Neural progenitor cell (in vitro differentiated cells): Measurements from ENCODE around the gene QKI. TPM values are rescaled to one million over a fixed set of nuclear protein-coding genes. Genes with fewer than 3 reads are reported as not detected.

Source experiments
- DNase-seq: peaks from one replicate; pipeline ENCODE4 v3.0.0-alpha.2; 2016; ENCODE audit warnings: low spot score
- H2AFZ ChIP-seq: fragments of 200-600 bp; sonication (generic); replicated peaks from 2 replicates; pipeline ENCODE4 v1.6.1; 2016; ENCODE audit warnings: antibody characterized with exemption
- H3F3A ChIP-seq: fragments of 200-600 bp; sonication (generic); 2 replicates; pipeline ENCODE4 v1.6.1; 2016; ENCODE audit warnings: antibody characterized with exemption, low read depth
- H3K27ac ChIP-seq: fragments of 200-600 bp; sonication (generic); 2 replicates; pipeline ENCODE4 v1.5.1; 2016; ENCODE audit warnings: mild to moderate bottlenecking
- H3K27me3 ChIP-seq: fragments of 200-600 bp; sonication (generic); 2 replicates; pipeline ENCODE4 v1.6.1; 2016; ENCODE audit warnings: mild to moderate bottlenecking, moderate library complexity
- H3K36me3 ChIP-seq: fragments of 200-600 bp; sonication (generic); 2 replicates; pipeline ENCODE4 v1.5.1; 2016
- H3K4me1 ChIP-seq: fragments of 200-600 bp; sonication (generic); 2 replicates; pipeline ENCODE4 v1.6.1; 2016; ENCODE audit warnings: mixed run types
- H3K4me2 ChIP-seq: fragments of 200-600 bp; sonication (generic); 2 replicates; pipeline ENCODE4 v1.6.1; 2016
- H3K4me3 ChIP-seq: fragments of 200-600 bp; sonication (generic); 2 replicates; pipeline ENCODE4 v1.5.1; 2016
- H3K79me2 ChIP-seq: fragments of 200-600 bp; sonication (generic); 2 replicates; pipeline ENCODE4 v1.6.1; 2016; ENCODE audit warnings: low read depth
- H3K9ac ChIP-seq: fragments of 200-600 bp; sonication (generic); 2 replicates; pipeline ENCODE4 v1.6.1; 2016
- H3K9me3 ChIP-seq: fragments of 200-600 bp; sonication (generic); 2 replicates; pipeline ENCODE4 v1.5.1; 2016; ENCODE audit warnings: low read depth
- H4K20me1 ChIP-seq: fragments of 200-600 bp; sonication (generic); 2 replicates; pipeline ENCODE4 v1.6.1; 2016; ENCODE audit warnings: low read depth
- H3K27ac Mint-ChIP-seq: 3 replicates; pipeline ENCODE4 v1.8.0; 2021; ENCODE audit warnings: mixed read lengths
- H3K27me3 Mint-ChIP-seq: 2 replicates; pipeline ENCODE4 v1.8.0; 2022; ENCODE audit warnings: low read depth, mild to moderate bottlenecking, inconsistent platforms, moderate library complexity, mixed read lengths; ENCODE audit not compliant: insufficient read depth
- H3K36me3 Mint-ChIP-seq: 3 replicates; pipeline ENCODE4 v1.8.0; 2021; ENCODE audit warnings: mixed read lengths
- H3K4me1 Mint-ChIP-seq: 3 replicates; pipeline ENCODE4 v1.8.0; 2021; ENCODE audit warnings: mixed read lengths
- H3K4me3 Mint-ChIP-seq: 3 replicates; pipeline ENCODE4 v1.8.0; 2021; ENCODE audit warnings: mild to moderate bottlenecking, moderate library complexity, mixed read lengths
- H3K9me3 Mint-ChIP-seq: 3 replicates; pipeline ENCODE4 v1.8.0; 2020; ENCODE audit warnings: mixed read lengths
- EZH2 ChIP-seq: fragments of 200-600 bp; sonication (generic); IDR thresholded peaks from 2 replicates; pipeline ENCODE4 v1.6.1; 2017; ENCODE audit warnings: antibody characterized with exemption, mild to moderate bottlenecking, moderate library complexity
- EZH2phosphoT487 ChIP-seq: fragments of 200-600 bp; sonication (generic); IDR thresholded peaks from 2 replicates; pipeline ENCODE4 v1.6.1; 2017; ENCODE audit warnings: antibody characterized with exemption
- total RNA-seq: library from RNA; depleted of rRNA; stranded (reverse); fragments of >200 nt; gene quantifications from 2 replicates; pipeline ENCODE4 v1.2.3, GENCODE V29; 2015; ENCODE audit warnings: low replicate concordance
- TF ChIP-seq, protein P1 (sequence below): fragments of 200-600 bp; sonication (generic); IDR thresholded peaks from 2 replicates; pipeline ENCODE4 v1.5.1; 2017; ENCODE audit warnings: antibody characterized with exemption, mild to moderate bottlenecking

The QKI gene
- total RNA-seq, 1 donor from 2014 or later, result 212 TPM

DNA sequence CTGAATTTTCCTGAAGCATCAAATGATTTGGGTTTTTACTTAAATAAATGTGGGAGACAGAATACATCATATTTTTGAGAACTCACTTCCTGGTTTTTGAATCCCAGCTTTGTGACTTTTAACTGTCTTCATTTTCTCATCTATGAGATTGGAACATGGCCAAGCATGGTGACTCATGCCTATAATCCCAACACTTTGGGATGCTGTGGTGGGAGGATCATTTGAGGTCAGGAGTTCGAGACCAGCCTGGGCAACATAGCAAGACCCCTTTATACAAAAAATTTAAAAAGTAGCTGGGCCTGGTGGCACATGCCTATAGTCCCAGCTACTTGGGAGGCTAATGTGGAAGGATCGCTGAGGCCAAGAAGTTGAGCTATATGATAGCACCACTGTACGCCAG is 122.3 kb downstream of the QKI start:
- peaks cover 38% of the 10 kb centered on the region for H3K4me1 Mint-ChIP-seq
- no peaks in the 10 kb centered on the region for H3K27me3 Mint-ChIP-seq
- no peak overlapping the region for H3K27ac Mint-ChIP-seq

DNA sequence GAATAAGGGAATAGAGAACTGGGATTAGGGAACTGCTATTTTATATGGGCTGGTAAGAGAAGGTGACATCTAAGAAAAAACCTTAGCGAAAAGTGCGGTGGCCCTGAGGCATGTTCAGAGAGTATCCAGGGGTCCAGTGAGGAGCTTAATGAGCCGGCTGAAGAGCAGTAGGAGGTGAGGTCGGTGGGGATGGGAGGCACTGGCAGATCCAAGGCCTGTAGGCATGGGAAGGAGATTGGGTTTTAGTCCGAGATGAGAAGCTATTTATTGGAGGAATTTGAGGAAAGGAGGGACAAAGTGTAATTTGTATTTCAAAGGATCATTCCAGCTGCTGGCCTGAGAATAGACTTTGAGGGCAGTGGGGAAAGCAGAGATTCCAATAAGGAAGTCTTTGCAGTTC is 123.8 kb downstream of the QKI start:
- Mint-ChIP-seq H3K27me3 (no peaks in the 10 kb centered on the region), H3K27ac (no peak overlapping the region), H3K36me3 (peaks cover 32% of the 10 kb centered on the region), H3K4me3 (no peak overlapping the region), H3K4me1 (peaks cover 42% of the 10 kb centered on the region), H3K9me3 (no peaks in the 10 kb centered on the region)
- no peaks in the 10 kb centered on the region for H3K36me3 ChIP-seq
- peaks cover 53% of the 10 kb centered on the region for H3K4me1 ChIP-seq
- no peak overlapping the region for H3K9ac ChIP-seq
- no peak overlapping the region for H3K4me3 ChIP-seq
- peak; percentile 32 for DNase-seq
- peaks cover 90% of the 10 kb centered on the region for H4K20me1 ChIP-seq
- no peak overlapping the region for H2AFZ ChIP-seq
- peak overlapping the region; percentile 27 for H3K27ac ChIP-seq
- peaks cover 100% of the 10 kb centered on the region for H3K79me2 ChIP-seq
- no peaks in the 10 kb centered on the region for H3K9me3 ChIP-seq
- TF ChIP-seq EZH2phosphoT487, result no peak
- TF ChIP-seq, protein P1, sequence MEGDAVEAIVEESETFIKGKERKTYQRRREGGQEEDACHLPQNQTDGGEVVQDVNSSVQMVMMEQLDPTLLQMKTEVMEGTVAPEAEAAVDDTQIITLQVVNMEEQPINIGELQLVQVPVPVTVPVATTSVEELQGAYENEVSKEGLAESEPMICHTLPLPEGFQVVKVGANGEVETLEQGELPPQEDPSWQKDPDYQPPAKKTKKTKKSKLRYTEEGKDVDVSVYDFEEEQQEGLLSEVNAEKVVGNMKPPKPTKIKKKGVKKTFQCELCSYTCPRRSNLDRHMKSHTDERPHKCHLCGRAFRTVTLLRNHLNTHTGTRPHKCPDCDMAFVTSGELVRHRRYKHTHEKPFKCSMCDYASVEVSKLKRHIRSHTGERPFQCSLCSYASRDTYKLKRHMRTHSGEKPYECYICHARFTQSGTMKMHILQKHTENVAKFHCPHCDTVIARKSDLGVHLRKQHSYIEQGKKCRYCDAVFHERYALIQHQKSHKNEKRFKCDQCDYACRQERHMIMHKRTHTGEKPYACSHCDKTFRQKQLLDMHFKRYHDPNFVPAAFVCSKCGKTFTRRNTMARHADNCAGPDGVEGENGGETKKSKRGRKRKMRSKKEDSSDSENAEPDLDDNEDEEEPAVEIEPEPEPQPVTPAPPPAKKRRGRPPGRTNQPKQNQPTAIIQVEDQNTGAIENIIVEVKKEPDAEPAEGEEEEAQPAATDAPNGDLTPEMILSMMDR, result no peak
- no peak for TF ChIP-seq EZH2
- peaks cover 41% of the 10 kb centered on the region for H3F3A ChIP-seq
- no peaks in the 10 kb centered on the region for H3K27me3 ChIP-seq
- peak overlapping the region; percentile 53 for H3K4me2 ChIP-seq

More for the DNA sequence above, 122.3 kb downstream of the QKI start:
- TF ChIP-seq EZH2phosphoT487 (no peak), EZH2 (no peak)
- TF ChIP-seq, protein P1, result no peak
- Histone ChIP-seq H3K4me1 (peaks cover 49% of the 10 kb centered on the region), H3K9me3 (no peaks in the 10 kb centered on the region), H4K20me1 (peaks cover 88% of the 10 kb centered on the region), H2AFZ (no peak overlapping the region), H3K4me3 (no peak overlapping the region), H3K27ac (no peak overlapping the region), H3F3A (peaks cover 25% of the 10 kb centered on the region), H3K79me2 (peaks cover 100% of the 10 kb centered on the region), H3K36me3 (no peaks in the 10 kb centered on the region), H3K9ac (no peak overlapping the region), H3K27me3 (no peaks in the 10 kb centered on the region), H3K4me2 (no peak overlapping the region)
- H3K9me3 Mint-ChIP-seq, result no peaks in the 10 kb centered on the region
- peaks cover 30% of the 10 kb centered on the region for H3K36me3 Mint-ChIP-seq
- no peak for DNase-seq
- no peak overlapping the region for H3K4me3 Mint-ChIP-seq

DNA sequence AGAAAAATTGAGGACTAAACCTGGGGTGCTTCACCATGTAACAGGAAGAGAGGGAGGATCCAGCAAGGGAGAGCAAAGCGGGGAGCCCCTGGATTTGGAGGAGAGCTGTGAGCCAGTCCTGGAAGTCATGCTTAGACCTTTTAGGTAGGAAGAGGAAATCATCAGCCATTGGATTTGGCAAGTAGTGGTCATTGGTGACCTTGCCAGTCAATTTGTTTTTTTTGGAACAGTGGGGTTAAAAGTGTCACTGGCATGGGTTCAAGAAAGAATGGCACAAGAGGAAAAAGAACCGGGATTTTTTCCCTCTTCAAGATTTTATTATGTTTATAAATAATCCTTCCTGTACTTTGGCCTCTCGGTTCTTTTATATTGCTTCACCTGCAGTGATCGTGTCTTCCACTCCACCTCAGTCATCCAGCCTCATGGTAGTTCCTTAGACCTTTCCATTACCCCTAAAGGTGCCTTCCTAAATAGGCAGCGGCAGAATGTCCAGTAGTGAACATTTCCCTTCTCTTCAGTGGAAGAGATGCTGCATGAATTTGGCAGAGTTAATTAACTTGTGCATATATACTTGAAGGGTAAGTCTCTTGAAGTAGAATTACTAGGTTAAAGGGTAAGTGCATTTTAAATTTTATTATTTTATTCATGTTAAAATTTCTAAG is 124.7 kb downstream of the QKI start:
- no peaks in the 10 kb centered on the region for H3K27me3 ChIP-seq
- no peaks in the 10 kb centered on the region for H3K9me3 Mint-ChIP-seq
- H3K79me2 ChIP-seq, result peaks cover 100% of the 10 kb centered on the region
- no peak overlapping the region for H3K4me3 ChIP-seq
- no peak overlapping the region for H2AFZ ChIP-seq
- peaks cover 62% of the 10 kb centered on the region for H3K4me1 ChIP-seq
- H3K9me3 ChIP-seq, result no peaks in the 10 kb centered on the region
- no peak overlapping the region for H3K27ac Mint-ChIP-seq
- H3F3A ChIP-seq, result peaks cover 47% of the 10 kb centered on the region
- H4K20me1 ChIP-seq, result peaks cover 90% of the 10 kb centered on the region
- no peaks in the 10 kb centered on the region for H3K27me3 Mint-ChIP-seq
- no peak overlapping the region for H3K4me2 ChIP-seq
- no peak for DNase-seq
- H3K9ac ChIP-seq, result no peak overlapping the region
- TF ChIP-seq, protein P1, result no peak
- TF ChIP-seq EZH2phosphoT487, result no peak
- peaks cover 45% of the 10 kb centered on the region for H3K4me1 Mint-ChIP-seq
- H3K4me3 Mint-ChIP-seq, result no peak overlapping the region
- H3K36me3 ChIP-seq, result no peaks in the 10 kb centered on the region
- no peak overlapping the region for H3K27ac ChIP-seq
- H3K36me3 Mint-ChIP-seq, result peaks cover 32% of the 10 kb centered on the region
